BE2C (cell line): ENCODE measurements around the gene BTN3A1.
"Not testable (repeated sequence)": the region's sequence is repeated elsewhere in the genome, so short reads cannot be mapped to it uniquely, and the experiment has no call there.

Experiments
- DNase-seq: peaks from one replicate; pipeline ENCODE4 v3.0.0-alpha.2; 2020
- H3K27me3 ChIP-seq: fragments of 250-450 bp; sonication (Bioruptor Pico); 2 replicates; pipeline ENCODE4 v1.5.1; 2020; ENCODE audit warnings: mild to moderate bottlenecking
- H3K36me3 ChIP-seq: fragments of 250-450 bp; sonication (Bioruptor Pico); 2 replicates; pipeline ENCODE4 v1.5.1; 2020; ENCODE audit warnings: mild to moderate bottlenecking
- H3K4me1 ChIP-seq: fragments of 250-450 bp; sonication (Bioruptor Pico); 2 replicates; pipeline ENCODE4 v1.5.1; 2020
- H3K4me3 ChIP-seq: 2 replicates; pipeline ENCODE4 v1.5.1; 2011; ENCODE audit warnings: low read depth, low read length
- H3K9me3 ChIP-seq: fragments of 250-450 bp; sonication (Bioruptor Pico); 2 replicates; pipeline ENCODE4 v1.5.1; 2020
- TF ChIP-seq, protein P1 (sequence below): IDR thresholded peaks from 2 replicates; pipeline ENCODE4 v1.5.1; 2012; ENCODE audit warnings: mild to moderate bottlenecking, low read depth, low read length

BTN3A1 gene

DNA sequence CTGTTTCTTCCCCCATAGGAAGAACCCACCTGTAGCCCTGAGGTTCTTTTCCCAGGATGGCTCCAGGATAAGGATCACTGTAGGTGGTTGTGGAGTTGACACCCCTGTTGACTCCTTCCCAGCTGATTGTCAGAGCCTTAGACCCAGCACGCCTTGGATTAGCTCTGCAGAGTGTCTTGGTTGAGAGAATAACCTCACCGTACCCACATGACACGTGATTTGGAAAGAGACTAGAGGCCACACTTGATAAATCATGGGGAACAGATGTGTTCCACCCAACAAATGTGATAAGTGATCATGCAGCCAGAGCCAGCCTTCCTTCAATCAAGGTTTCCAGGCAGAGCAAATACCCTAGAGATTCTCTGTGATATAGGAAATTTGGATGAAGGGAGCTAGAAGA lies 12.2 kb downstream of the BTN3A1 start:
- Histone ChIP-seq H3K4me1 (no peaks in the 10 kb centered on the region), H3K36me3 (no peaks in the 10 kb centered on the region), H3K4me3 (no peak overlapping the region), H3K27me3 (no peaks in the 10 kb centered on the region), H3K9me3 (no peaks in the 10 kb centered on the region)
- TF ChIP-seq, protein P1, sequence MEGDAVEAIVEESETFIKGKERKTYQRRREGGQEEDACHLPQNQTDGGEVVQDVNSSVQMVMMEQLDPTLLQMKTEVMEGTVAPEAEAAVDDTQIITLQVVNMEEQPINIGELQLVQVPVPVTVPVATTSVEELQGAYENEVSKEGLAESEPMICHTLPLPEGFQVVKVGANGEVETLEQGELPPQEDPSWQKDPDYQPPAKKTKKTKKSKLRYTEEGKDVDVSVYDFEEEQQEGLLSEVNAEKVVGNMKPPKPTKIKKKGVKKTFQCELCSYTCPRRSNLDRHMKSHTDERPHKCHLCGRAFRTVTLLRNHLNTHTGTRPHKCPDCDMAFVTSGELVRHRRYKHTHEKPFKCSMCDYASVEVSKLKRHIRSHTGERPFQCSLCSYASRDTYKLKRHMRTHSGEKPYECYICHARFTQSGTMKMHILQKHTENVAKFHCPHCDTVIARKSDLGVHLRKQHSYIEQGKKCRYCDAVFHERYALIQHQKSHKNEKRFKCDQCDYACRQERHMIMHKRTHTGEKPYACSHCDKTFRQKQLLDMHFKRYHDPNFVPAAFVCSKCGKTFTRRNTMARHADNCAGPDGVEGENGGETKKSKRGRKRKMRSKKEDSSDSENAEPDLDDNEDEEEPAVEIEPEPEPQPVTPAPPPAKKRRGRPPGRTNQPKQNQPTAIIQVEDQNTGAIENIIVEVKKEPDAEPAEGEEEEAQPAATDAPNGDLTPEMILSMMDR, result no peak
- no peak for DNase-seq

DNA sequence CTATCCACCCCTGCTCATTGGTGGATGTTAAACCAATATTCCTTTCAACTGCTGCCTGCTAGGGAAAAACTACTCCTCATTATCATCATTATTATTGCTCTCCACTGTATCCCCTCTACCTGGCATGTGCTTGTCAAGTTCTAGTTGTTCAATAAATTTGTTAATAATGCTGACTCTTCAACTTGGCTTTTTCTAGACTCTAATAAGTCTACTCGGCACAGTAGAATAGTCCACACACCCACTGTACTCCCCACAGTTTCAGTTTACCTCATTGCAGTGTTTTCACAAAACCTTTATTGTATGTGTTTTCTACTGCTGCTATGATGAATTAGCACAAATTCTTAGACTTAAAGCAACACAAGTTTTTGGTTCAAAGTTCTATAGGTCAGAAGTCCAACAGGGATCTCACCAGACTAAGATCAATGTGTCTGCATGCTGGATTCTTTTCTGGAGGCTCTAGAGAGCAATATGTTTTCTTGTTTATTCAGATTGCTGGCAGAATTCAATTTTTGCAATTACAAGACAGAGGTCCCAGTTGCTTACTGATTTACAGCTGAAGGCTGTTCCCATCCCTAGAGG lies 13.1 kb downstream of the BTN3A1 start:
- no peaks in the 10 kb centered on the region for H3K4me1 ChIP-seq
- no peaks in the 10 kb centered on the region for H3K36me3 ChIP-seq
- H3K27me3 ChIP-seq, result no peaks in the 10 kb centered on the region
- H3K4me3 ChIP-seq, result no peak overlapping the region
- H3K9me3 ChIP-seq, result no peaks in the 10 kb centered on the region
- TF ChIP-seq, protein P1, result no peak
- DNase-seq, result no peak

DNA sequence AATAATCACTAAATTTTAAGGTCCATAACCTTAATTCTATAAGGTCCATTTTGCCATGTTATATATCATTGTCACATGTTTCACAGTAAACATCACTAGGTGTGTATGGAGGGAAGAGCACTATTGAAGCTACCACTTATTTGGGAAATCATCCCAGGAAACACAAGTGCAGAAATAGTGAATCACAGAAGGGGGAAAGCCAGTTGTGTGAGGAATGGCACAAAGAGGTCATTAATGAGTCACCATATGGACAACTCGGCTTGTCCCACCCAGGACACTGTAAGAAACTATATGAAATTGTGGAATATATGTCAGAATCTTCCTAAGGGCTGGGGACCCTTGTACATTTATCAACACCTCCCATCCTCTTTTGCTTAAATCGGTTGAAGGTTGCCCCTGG lies 13.7 kb downstream of the BTN3A1 start:
- Histone ChIP-seq H3K4me3 (no peak overlapping the region), H3K9me3 (no peaks in the 10 kb centered on the region), H3K4me1 (peaks cover 3% of the 10 kb centered on the region; the same call in 1 of the 2 replicates), H3K36me3 (no peaks in the 10 kb centered on the region), H3K27me3 (no peaks in the 10 kb centered on the region)
- TF ChIP-seq, protein P1, result no peak
- DNase-seq, result no peak

- Histone ChIP-seq H3K9me3 (no peaks in the 10 kb centered on the region), H3K4me3 (no peak overlapping the region), H3K27me3 (no peaks in the 10 kb centered on the region), H3K36me3 (no peaks in the 10 kb centered on the region), H3K4me1 (peaks cover 5% of the 10 kb centered on the region; the same call in 1 of the 2 replicates)
- no peak for DNase-seq
- TF ChIP-seq, protein P1, result no peak
Measured at GRCh38 chr6:26416288-26416687, 14.2 kb downstream of the BTN3A1 start.

DNA sequence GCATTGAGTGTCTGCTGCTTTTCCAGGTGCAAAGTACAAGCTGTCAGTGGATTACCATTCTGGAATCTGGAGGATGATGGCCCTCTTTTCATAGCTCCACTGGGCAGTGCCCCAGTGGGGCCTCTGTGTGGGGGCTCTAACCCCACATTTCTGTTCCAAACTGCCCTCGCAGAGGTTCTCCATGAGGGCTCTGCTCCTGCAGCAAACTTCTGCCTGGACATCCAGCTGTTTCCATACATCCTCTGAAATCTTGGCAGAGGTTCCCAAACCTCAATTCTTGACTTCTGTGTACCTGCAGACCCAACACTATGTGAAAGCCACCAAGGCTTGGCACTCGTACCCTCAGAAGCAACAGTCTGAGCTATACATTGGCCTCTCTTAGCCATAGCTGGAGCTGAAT lies 16.0 kb downstream of the BTN3A1 start:
- not testable (repeated sequence) for H3K4me3 ChIP-seq, DNase-seq, H3K36me3 ChIP-seq, H3K9me3 ChIP-seq, H3K27me3 ChIP-seq, H3K4me1 ChIP-seq

DNA sequence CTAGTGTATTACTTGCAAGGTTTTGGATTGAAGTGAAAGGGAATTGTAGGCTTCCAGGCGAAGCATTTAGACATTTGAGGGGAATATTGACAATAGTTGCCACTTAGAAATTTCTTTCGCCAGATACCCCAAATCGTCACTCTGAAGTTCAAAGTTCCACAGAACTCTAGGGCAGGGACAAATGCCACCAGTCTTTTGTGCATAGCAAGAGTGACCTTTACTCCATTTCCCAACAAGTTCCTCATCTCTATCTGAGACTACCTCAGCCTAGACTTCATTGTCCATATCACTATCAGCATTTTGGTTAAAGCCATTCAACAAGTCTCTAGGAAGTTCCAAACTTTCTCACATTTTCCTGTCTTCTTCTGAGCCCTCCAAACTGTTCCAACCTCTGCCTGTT lies 16.7 kb downstream of the BTN3A1 start:
- not testable (repeated sequence) for DNase-seq, H3K4me1 ChIP-seq, H3K9me3 ChIP-seq, H3K36me3 ChIP-seq, H3K4me3 ChIP-seq, H3K27me3 ChIP-seq

- Histone ChIP-seq H3K4me3 (peak overlapping the region; percentile 68), H3K27me3 (no peaks in the 10 kb centered on the region)
- peak; percentile 51 for DNase-seq
Measured at GRCh38 chr6:26420688-26421171, 18.7 kb downstream of the BTN3A1 start.

More at GRCh38 chr6:26420688-26421171, 18.7 kb downstream of the BTN3A1 start:
- H3K36me3 ChIP-seq, result no peaks in the 10 kb centered on the region
- peaks cover 5% of the 10 kb centered on the region; the same call in 1 of the 2 replicates for H3K4me1 ChIP-seq
- TF ChIP-seq, protein P1, result peak; percentile 68
- no peaks in the 10 kb centered on the region for H3K9me3 ChIP-seq
